ENCODE results near the gene OPN1SW.
A peak's percentile ranks its signal among the peaks of the same experiment; 100 is the strongest.

The OPN1SW gene

GRCh38 chr7:128755819-128756476 is 19.6 kb downstream of the OPN1SW start:
- no peak for DNase-seq

DNA sequence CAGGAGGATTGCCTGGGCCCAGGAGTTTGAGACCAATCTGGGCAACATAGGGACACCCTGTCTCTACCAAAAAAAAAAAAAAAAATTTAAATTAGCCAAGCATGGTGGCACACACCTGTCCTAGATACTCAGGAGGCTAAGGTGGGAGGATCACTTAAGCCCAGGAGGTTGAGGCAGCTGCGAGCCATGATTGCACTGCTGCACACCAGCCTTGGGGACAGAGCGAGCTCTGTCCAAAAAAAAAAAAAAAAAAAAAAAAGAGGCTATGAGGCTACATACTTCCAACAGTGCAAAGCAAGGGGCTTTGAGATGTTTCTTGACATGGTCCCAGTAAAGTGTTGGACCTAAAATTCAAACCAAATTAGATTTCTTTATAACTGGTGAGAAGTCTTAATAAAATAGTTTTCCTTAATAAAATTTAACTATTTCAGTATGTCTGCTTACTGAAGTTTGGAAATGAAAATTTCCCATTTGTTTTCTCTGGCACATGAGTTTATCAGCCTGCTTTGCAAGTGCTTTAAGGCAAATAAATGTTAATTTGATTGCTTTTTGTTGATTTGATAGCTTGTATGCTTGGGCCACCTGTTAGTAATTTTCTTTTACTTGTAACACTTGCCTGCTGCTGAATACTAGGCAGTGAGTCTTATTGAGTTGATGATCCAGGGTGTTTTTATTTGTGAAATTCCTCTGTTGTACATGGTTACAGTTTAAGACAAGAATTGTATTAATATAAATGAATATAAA is 20.3 kb downstream of the OPN1SW start:
- no peak for DNase-seq

- no peak for DNase-seq
Measured at GRCh38 chr7:128752251-128752650, 23.3 kb downstream of the OPN1SW start.

DNA sequence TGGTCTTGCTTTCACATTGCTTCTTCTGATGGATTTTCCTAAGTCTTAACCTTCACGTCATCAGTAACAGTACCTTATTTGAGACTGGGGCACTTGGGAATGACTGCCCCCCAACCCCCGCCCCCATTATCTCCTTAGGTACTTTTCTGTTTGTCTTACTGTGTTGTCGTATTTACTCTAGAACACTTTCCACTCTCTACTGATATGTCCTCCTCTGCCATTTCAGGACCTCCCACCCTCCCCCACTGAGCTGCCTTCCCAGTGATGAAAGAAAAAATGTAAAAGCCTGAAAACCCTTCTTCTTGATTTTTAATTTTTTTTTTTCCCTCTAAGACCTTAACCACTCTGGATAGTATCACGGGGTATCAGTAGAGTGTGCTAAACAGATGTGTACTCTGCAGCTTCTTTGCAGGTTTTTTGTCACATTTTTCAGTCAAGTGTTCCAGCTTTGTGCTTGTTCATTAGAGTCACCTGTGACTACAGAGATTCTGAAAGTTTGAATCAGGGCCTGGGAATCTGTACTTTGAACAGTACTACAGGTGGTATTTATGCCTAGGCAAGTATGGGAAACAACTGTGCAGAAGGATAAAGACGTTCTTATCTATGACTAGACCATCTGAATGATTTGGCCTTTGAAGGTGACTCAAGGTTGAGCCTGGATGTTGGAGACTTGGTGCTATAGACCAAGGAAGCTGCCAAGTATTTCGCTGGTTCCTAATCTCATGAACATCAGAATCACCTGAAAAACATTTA is 28.1 kb downstream of the OPN1SW start:
- no peak for DNase-seq

- DNase-seq, result no peak
Measured at GRCh38 chr7:128745706-128746105, 29.9 kb downstream of the OPN1SW start.

- DNase-seq, result no peak
Measured at GRCh38 chr7:128744366-128744905, 31.2 kb downstream of the OPN1SW start.

DNA sequence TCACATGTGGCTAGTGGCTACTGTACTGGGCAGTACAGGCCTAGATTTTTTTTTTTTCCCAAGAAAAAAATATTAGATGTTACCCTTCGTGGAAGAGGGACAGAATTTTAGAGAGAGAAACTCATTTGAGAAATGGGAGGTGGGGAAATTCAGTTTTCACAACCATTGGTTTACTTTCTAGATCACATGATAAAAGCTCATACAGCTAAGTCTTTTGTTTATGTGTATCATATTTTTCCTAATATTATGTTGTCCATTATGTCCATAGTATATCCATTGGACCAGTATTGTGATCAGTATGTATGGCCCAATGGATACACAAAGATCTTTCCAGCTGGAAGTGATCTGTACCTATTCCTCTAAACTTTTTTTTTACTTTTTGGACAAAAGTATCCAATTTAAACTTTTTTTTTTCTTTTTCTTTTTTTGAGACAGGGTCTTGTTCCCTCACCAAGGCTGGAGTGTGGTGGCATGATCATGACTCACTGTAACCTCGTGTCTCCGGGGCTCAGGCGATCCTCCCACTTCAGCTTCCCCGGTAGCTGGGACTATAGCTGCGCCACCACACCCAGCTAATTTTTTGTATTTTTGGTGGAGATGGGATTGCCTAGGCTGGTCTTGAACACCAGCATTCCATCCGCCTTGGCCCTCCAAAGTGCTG is 32.4 kb downstream of the OPN1SW start:
- no peak for DNase-seq

DNA sequence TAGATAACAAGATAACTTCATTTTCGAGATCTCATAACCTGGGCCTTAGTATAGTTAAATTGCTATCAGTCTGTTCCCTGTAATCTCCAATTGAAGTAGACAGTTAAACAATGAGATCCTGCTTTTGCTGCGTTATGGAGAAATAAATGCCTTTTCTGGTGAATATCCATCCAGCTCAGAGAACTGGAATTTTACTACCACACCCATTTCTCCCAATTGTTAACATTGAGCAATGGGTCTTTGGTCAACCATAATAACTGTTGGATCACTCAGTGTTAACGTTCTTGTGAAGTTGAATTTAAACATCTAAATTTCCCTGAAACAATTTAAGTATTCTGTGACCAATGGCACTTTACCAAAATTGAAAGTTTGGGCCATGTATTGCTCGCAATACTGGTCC is 33.4 kb downstream of the OPN1SW start:
- no peak for DNase-seq

- DNase-seq, result no peak
Measured at GRCh38 chr7:128741491-128741890, 34.1 kb downstream of the OPN1SW start.

GRCh38 chr7:128740996-128741395 is 34.6 kb downstream of the OPN1SW start:
- no peak for DNase-seq

GRCh38 chr7:128739990-128740682 is 35.5 kb downstream of the OPN1SW start:
- DNase-seq, result no peak

DNA sequence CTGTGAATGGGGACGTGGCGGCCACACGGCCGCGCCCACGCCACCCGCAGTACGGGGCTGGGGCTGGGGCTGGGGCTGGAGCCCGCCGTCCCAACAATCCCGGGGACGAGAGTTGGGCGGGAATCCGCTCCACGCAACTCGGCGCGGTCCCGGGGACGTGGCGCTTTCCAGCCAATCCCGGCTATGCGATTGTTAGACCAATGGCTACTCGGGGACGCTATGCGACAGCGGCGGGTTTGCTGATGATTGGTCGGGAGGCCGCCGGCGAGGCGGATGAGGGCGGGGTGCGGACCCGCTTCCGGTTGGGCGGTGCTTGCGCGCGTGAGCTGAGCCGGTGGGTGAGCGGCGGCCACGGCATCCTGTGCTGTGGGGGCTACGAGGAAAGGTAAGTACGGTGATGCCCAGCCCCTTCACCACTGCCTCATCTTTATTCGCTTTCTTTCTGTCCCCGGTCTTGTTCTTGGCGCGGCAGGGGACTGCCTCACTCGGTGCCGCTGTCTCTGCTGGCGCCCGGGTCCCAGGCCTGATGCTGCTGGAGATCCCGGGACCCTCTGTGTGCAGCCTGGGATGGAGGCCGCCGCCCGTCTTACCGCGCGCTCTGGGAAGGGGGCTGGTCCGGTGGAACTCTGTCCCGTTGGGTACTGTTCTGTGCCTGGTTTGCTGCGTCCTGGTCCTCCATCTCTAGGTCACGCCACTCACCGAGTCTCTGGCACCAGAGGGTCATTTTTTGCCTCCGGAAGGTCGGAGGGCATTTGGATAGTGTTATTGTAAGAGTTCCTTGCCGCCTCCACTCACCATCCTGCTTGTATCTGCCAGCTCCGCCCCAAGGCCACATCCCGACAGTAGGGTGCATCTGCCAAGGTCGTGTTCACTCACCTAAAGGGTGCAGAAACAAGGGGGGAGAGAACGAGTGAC is 36.3 kb downstream of the OPN1SW start, which contains the start of gene CALU:
TSS of gene CALU (plus strand) at position 312 of the 915 bp plus-strand sequence. CDS start 9,225 bp downstream, outside the sequence.
- DNase-seq, result peak; percentile 92

DNA sequence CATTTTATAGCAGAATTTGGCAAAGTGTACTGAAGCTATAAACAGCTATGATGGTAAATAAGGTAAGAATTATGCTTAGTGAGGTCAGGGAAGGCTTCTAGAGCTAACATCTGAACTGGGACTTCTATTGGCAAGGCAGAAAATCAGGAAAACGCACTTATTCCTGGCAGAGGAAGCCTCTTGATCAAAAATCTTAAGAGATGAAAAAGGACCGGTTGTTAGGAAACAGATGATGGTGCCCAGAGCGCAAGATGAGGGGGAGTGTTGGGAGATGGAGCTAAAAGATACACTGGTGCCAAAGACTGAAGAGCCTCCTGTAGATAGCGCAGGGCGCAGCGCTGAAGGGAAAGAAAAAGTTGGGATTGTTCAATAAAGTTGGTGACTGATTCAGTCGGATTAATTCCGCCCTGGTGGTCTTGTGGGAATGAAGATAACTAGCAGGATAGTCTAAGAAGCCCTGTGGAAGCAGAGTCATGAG is 37.0 kb downstream of the OPN1SW start:
- no peak for DNase-seq

- DNase-seq, result no peak
Measured at GRCh38 chr7:128737867-128738385, 37.7 kb downstream of the OPN1SW start.

DNA sequence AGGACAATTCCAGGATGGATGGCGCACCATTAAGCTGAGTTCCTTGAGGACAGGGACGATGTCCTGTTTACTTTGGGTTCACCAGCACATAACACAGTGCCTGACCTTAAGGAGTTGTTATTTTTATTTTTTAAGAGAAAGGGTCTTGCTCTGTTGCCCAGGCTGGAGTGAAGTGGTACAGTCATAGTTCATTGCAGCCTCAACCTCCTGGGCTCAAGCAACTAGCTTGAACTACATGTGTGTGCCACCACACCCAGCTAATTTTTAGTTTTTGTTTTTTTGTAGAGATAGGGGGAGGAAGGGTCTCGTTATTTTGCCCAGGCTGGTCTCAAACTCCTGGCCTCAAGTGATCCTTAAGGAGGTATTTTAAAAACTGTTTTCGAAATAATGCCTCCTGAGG is 38.2 kb downstream of the OPN1SW start:
- DNase-seq, result no peak

DNA sequence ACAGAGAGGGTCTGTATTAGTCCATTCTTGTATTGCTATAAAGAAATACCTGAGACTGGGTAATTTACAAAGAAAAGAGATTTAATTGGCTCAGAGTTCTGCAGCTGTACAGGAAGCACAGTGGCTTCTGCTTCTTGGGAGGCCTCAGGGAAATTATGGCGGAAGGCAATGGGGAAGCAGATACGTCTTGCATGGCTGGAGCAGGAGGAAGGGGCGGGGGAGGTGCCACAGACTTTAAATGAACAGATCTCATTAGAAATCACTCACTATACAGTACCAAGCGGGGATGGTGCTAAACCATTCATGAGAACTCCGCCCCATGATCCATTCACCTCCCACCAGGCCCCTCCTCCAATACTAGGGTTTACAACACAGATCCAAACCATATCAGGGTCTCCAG is 40.2 kb downstream of the OPN1SW start:
- DNase-seq, result no peak

- DNase-seq, result no peak
Measured at GRCh38 chr7:128734890-128735289, 40.7 kb downstream of the OPN1SW start.

DNA sequence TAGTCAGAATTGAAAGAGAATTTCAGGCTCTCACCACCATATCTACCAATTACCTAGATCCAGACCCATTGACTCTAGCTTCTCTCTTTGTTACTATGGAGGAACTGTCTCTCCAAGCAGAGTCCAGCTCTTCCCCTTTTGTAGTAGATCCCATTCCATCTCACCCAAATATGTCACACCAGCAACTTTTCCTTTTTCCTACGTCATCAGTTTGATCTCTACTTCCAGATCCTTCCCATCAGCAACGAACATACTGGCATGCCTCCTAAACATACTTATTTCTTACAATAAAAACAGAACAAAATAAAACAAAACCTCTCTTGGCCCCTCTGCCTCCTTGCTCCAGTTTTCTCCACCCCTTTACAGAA is 42.3 kb downstream of the OPN1SW start:
- no peak for DNase-seq

- DNase-seq, result no peak
Measured at GRCh38 chr7:128732521-128733277, 42.9 kb downstream of the OPN1SW start.

GRCh38 chr7:128731184-128731583 is 44.4 kb downstream of the OPN1SW start:
- no peak for DNase-seq
